OCI-LY1 (cell line): Measurements from ENCODE around the gene C3orf33.
A peak's percentile ranks its signal among the peaks of the same experiment; 100 is the strongest.

Source experiments
- H2AFZ ChIP-seq: fragments of 200-600 bp; sonication (generic), shearing (Covaris generic); 2 replicates; pipeline ENCODE4 v1.6.0; 2014; ENCODE audit warnings: antibody characterized with exemption, mild to moderate bottlenecking, low read length
- H3F3A ChIP-seq: fragments of 200-600 bp; sonication (generic), shearing (Covaris generic); 2 replicates; pipeline ENCODE4 v1.6.0; 2014; ENCODE audit warnings: mild to moderate bottlenecking, antibody characterized with exemption, low read length, moderate library complexity; ENCODE audit not compliant: insufficient read depth
- H3K27ac ChIP-seq: fragments of 200-600 bp; sonication (generic); 2 replicates; pipeline ENCODE4 v1.5.1; 2014; ENCODE audit warnings: low read length, mixed run types, mild to moderate bottlenecking, low read depth; ENCODE audit not compliant: poor library complexity, severe bottlenecking
- H3K27me3 ChIP-seq: fragments of 200-600 bp; sonication (generic); 2 replicates; pipeline ENCODE4 v1.6.0; 2014; ENCODE audit warnings: antibody characterized with exemption, mild to moderate bottlenecking, low read length, moderate library complexity; ENCODE audit not compliant: insufficient read depth
- H3K36me3 ChIP-seq: fragments of 200-600 bp; sonication (generic); 2 replicates; pipeline ENCODE4 v1.6.1; 2014; ENCODE audit warnings: mild to moderate bottlenecking, antibody characterized with exemption, low read length, moderate library complexity, mixed read lengths; ENCODE audit not compliant: insufficient read depth
- H3K4me1 ChIP-seq: fragments of 200-600 bp; sonication (generic); 2 replicates; pipeline ENCODE4 v1.5.1; 2014; ENCODE audit warnings: mild to moderate bottlenecking, low read length, moderate library complexity; ENCODE audit not compliant: insufficient read depth, severe bottlenecking
- H3K4me2 ChIP-seq: fragments of 200-600 bp; sonication (generic), shearing (Covaris generic); 2 replicates; pipeline ENCODE4 v1.6.1; 2014; ENCODE audit warnings: low read length
- H3K4me3 ChIP-seq: fragments of 200-600 bp; sonication (generic); 2 replicates; pipeline ENCODE4 v1.5.1; 2014; ENCODE audit warnings: low read length, low read depth, mild to moderate bottlenecking, mixed read lengths; ENCODE audit not compliant: poor library complexity, severe bottlenecking
- H3K79me2 ChIP-seq: fragments of 200-600 bp; shearing (Covaris generic); 2 replicates; pipeline ENCODE4 v1.6.1; 2016; ENCODE audit warnings: mixed run types, low read length, mixed read lengths; ENCODE audit not compliant: insufficient read depth
- H3K9ac ChIP-seq: fragments of 200-600 bp; sonication (generic), shearing (Covaris generic); 2 replicates; pipeline ENCODE4 v1.6.1; 2014; ENCODE audit warnings: mild to moderate bottlenecking, low read length, mixed read lengths
- H3K9me2 ChIP-seq: fragments of 200-600 bp; sonication (generic), shearing (Covaris generic); 2 replicates; pipeline ENCODE4 v1.6.1; 2014; ENCODE audit warnings: low read depth, mild to moderate bottlenecking, low read length, mixed read lengths
- H3K9me3 ChIP-seq: fragments of 200-600 bp; shearing (Covaris generic); 2 replicates; pipeline ENCODE4 v1.6.1; 2014; ENCODE audit warnings: low read length, mixed read lengths
- H4K20me1 ChIP-seq: fragments of 200-600 bp; sonication (generic), shearing (Covaris generic); 2 replicates; pipeline ENCODE4 v1.6.0; 2016; ENCODE audit warnings: mild to moderate bottlenecking, low read length; ENCODE audit not compliant: insufficient read depth
- CTCF ChIP-seq: fragments of 200-600 bp; sonication (generic), shearing (Covaris generic); IDR thresholded peaks from 2 replicates; pipeline ENCODE4 v1.5.1; 2017; ENCODE audit warnings: mild to moderate bottlenecking, antibody characterized with exemption, low read length, moderate library complexity, mixed read lengths
- EZH2 ChIP-seq: fragments of 200-600 bp; sonication (generic), shearing (Covaris generic); IDR thresholded peaks from 2 replicates; pipeline ENCODE4 v1.8.0; 2017; ENCODE audit warnings: borderline replicate concordance, mixed run types, mild to moderate bottlenecking, antibody characterized with exemption, low read length, moderate library complexity, mixed read lengths

The C3orf33 gene

DNA sequence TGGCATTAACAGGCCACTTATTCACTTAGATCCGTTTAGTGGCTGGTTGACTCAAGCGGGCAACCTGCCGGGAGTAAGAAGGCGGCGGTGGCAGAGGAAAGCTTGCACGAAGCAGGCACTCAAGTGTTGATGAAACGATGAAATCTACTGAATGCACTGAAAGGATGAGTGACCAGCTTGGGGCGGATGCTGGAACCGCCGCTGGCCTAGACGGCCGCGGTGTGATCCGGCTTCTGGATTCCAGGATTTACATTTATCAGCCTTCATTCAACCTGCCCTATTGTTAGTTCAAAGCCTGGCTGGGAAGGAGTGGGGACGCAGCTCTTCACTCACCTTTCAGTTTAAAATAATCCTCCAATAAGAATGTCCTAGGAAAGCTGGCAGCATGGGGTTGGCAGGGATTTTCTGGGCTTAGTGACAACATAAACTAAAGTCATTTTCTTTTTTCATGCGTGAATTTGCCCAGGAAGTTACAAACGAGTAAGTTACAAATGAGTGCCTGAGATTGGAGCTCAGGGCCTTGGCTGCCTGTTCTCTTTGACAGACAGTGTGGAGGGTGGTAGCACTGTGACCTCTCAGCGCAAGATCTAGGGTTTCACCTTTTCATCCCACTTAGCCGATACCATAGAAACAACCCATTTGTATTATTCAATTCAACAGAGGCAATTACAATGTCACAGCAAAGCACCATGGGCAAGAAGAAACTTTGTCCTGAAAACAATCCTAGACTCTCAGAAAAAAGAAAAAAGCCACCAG is 60.1 kb downstream of the C3orf33 start:
- peaks cover 26% of the 10 kb centered on the region for H3K4me1 ChIP-seq
- H3K9me2 ChIP-seq = no peaks in the 10 kb centered on the region
- no peaks in the 10 kb centered on the region for H3K36me3 ChIP-seq
- TF ChIP-seq EZH2 (no peak), CTCF (no peak)
- H3K27ac ChIP-seq = no peak overlapping the region
- H3K4me3 ChIP-seq = no peak overlapping the region
- H3K27me3 ChIP-seq = peaks cover 9% of the 10 kb centered on the region; the same call in 1 of the 2 replicates
- peak overlapping the region; percentile 87; the same call in 1 of the 2 replicates for H3K4me2 ChIP-seq
- H2AFZ ChIP-seq = no peak overlapping the region
- no peaks in the 10 kb centered on the region for H3K79me2 ChIP-seq
- H3F3A ChIP-seq = no peaks in the 10 kb centered on the region
- no peaks in the 10 kb centered on the region for H4K20me1 ChIP-seq
- no peaks in the 10 kb centered on the region for H3K9me3 ChIP-seq
- H3K9ac ChIP-seq = no peak overlapping the region

- Histone ChIP-seq H3K27me3 (peaks cover 9% of the 10 kb centered on the region; the same call in 1 of the 2 replicates), H3K9me2 (no peaks in the 10 kb centered on the region), H3K4me1 (peaks cover 26% of the 10 kb centered on the region), H3K79me2 (no peaks in the 10 kb centered on the region), H3K9ac (peak within 1 kb of the TSS; percentile 63), H4K20me1 (no peaks in the 10 kb centered on the region), H3F3A (no peaks in the 10 kb centered on the region), H3K4me2 (peak within 1 kb of the TSS; percentile 87), H3K27ac (no peak within 1 kb of the TSS), H2AFZ (peak within 1 kb of the TSS; percentile 51; the same call in 1 of the 2 replicates), H3K4me3 (peak within 1 kb of the TSS; percentile 72), H3K36me3 (no peaks in the 10 kb centered on the region), H3K9me3 (no peaks in the 10 kb centered on the region)
- TF ChIP-seq EZH2 = no peak
- TF ChIP-seq CTCF = no peak
Measured at GRCh38 chr3:155744626-155745324, 61.3 kb downstream of the C3orf33 start, which contains the start of gene PLCH1. Gene PLCH1, minus strand, starts transcription at chr3:155745071. Its CDS starts 40,847 bp downstream, at chr3:155704224.

DNA sequence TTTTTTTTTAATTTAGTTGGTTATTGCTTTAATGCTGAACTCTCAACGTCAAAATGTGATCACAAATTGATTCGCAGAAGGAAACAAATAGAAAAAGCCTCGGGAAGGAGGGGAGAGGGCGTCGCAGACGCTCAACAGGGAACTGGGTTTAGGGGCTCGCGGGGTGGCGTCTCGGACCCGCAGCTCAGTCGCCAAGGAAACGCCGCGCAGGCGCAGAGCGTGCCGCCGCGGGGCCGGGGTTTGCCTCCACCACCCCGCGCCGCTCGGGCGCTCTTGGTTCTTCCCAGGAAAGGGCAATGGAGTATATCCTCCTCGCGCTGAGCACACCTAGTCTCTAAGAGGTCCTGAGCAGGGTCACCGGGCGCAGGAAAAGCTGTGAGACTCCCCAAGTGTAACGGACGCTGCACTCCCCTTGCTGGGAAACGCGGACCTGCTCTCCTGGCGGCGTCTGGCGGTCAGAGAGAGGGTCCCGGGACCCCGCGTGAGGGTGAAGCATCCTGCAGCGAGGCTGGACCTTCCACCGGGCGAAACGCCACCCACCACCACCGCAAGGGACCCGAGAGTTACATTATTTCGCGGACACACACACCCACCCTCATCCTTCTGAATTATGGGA is 62.0 kb downstream of the C3orf33 start:
- H2AFZ ChIP-seq = peak overlapping the region; percentile 51; the same call in 1 of the 2 replicates
- peaks cover 9% of the 10 kb centered on the region; the same call in 1 of the 2 replicates for H3K27me3 ChIP-seq
- H3F3A ChIP-seq = no peaks in the 10 kb centered on the region
- H3K36me3 ChIP-seq = no peaks in the 10 kb centered on the region
- no peaks in the 10 kb centered on the region for H3K79me2 ChIP-seq
- H3K9me3 ChIP-seq = no peaks in the 10 kb centered on the region
- H3K9me2 ChIP-seq = no peaks in the 10 kb centered on the region
- peaks cover 26% of the 10 kb centered on the region for H3K4me1 ChIP-seq
- H3K4me2 ChIP-seq = peak overlapping the region; percentile 87
- peak overlapping the region; percentile 63 for H3K9ac ChIP-seq
- no peaks in the 10 kb centered on the region for H4K20me1 ChIP-seq
- H3K27ac ChIP-seq = no peak overlapping the region
- TF ChIP-seq EZH2 (no peak), CTCF (no peak)
- H3K4me3 ChIP-seq = peak overlapping the region; percentile 72
